Pons (tissue), 1 donor: ENCODE measurements around the gene FANK1.
"Not testable (repeated sequence)": the region's sequence is repeated elsewhere in the genome, so short reads cannot be mapped to it uniquely, and the experiment has no call there.

Experiments used
- DNase-seq: peaks from one replicate; pipeline ENCODE4 v3.0.0-alpha.2; 2016; ENCODE audit warnings: low spot score

The FANK1 gene

DNA sequence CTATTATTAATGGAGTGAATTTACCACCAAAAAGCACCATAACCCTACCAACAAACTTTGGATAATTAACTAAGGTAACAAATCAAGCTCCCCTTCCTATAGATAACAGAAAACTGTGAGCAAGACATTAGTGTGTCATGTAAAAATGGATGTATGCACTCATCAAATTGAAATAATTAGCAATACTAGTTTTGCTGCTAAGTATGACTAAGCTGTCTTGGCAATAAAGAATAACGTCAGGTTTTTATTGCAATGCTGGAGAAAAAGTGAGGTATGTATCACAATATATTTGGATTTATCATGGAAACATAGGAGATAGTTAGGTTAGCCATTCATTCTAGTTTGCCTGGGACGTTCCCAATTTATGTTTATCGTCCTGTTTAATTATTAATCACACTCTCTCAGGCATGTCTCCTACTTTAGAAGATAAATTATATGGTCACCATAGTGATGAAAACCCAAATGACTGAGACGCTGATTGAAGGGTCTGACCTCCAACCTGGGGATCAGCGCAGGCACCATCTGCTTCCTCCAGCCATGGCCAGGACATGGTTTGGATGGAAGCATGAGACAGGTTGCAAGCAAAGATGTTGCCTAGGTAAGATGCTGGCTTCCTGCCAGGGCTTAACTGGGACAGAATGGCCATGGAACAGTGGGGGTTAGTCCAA is 125.6 kb downstream of the FANK1 start:
- no peak for DNase-seq

- DNase-seq = no peak
Measured at GRCh38 chr10:126022841-126023240, 126.5 kb downstream of the FANK1 start.

DNA sequence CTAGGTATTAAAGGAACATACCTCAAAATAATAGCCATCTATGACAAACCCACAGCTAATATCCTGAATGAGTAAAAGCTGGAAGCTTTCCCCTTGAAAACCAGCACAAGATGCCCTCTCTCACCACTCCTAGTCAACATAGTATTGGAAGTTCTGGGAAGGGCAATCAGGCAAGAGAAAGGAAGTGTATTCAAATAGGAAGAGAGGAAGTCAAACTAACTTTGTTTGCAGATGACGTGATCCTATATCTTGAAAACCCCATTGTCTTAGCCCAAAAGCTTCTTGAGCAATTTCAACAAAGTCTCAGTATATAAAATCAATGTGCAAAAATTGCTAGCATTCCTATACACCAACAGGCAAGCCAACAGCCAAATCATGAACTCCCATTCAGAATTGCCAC is 131.3 kb downstream of the FANK1 start:
- no peak for DNase-seq

- no peak for DNase-seq
Measured at GRCh38 chr10:126029999-126030398, 133.6 kb downstream of the FANK1 start.

DNA sequence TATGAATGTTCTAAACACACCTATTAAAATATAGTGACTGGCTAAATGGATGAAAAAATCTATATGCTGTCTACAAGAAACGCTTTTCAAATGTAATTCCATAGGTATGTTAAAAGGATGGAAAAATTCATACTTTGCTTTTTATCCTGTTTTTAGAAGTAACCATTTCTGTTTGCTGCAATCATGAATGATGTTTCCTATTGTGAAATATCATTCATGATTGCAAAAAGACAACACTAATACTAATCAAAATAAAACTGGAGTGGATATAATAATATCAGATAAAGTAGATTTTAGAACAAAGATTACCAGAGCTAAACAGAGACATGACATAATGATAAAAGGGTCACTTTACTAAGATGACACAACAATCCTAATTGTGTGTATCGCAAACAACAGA is 138.2 kb downstream of the FANK1 start:
- DNase-seq = no peak

- DNase-seq = no peak
Measured at GRCh38 chr10:126036515-126036914, 140.2 kb downstream of the FANK1 start.

GRCh38 chr10:126037946-126038345 is 141.6 kb downstream of the FANK1 start:
- no peak for DNase-seq

- DNase-seq = no peak
Measured at GRCh38 chr10:126041117-126041516, 144.8 kb downstream of the FANK1 start.

DNA sequence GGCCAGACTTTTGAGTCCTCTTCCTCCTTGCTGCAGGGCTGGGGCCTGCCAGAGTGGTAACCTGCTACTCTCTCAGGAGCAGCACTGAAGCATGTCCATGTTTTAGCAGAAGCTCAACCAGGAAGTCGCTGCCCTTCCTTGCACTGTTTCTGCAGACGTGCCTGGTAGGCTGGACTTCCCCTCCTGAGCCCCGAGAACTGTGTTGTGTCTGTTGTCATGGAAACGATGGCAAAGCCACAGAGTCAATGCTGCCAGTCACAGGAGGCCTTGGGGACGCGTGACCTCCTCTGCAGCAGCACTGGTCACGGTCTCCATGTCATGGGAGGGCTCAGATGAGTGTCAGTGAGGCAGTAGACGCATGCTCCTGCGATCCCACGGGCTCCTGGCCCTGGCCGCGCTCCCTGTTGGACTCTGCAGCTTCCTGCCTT is 145.5 kb downstream of the FANK1 start:
- DNase-seq = peak; percentile 90

GRCh38 chr10:126042354-126042753 is 146.0 kb downstream of the FANK1 start:
- DNase-seq = no peak

DNA sequence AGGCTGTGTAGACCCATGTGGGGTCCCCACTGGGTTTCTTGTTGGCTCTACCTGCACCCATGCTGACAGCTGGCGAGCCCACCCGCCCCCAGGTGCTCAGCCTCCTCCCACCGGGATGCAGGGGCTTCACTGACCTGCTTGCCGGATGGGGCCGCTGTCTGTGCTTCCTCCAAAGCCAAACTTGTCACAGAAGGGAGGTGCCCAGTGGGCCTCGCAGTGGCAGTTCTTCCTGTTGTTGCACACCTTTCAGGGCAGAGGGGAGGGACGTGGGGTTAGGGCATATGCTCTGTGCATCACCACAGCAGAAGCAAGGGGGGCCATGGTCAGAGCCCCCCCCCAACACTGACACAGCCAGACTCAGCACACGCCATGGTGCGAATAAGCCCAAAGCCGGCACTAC is 146.5 kb downstream of the FANK1 start:
- no peak for DNase-seq

GRCh38 chr10:126043389-126043788 is 147.0 kb downstream of the FANK1 start:
- DNase-seq = no peak

DNA sequence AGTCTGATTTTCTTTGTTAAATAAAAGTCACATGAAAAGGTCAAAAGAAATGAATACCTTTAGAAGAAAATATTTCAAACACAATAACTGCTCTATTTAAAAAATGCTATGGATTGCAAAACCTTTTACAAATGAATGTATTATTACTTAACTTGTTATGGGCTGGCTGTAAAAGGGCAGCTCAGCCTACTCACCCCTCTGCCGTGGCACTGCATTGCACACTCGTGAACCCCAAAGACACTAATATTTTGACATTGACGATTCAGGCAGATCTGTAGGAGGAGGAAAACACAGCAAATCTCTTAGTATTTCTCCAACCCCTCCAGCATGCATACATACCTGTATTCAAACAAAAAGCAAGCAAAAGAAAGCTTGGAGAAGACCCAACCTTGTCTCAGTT is 149.5 kb downstream of the FANK1 start:
- no peak for DNase-seq

GRCh38 chr10:126046831-126047230 is 150.5 kb downstream of the FANK1 start:
- no peak for DNase-seq

GRCh38 chr10:126047749-126048148 is 151.4 kb downstream of the FANK1 start:
- DNase-seq = not testable (repeated sequence)

DNA sequence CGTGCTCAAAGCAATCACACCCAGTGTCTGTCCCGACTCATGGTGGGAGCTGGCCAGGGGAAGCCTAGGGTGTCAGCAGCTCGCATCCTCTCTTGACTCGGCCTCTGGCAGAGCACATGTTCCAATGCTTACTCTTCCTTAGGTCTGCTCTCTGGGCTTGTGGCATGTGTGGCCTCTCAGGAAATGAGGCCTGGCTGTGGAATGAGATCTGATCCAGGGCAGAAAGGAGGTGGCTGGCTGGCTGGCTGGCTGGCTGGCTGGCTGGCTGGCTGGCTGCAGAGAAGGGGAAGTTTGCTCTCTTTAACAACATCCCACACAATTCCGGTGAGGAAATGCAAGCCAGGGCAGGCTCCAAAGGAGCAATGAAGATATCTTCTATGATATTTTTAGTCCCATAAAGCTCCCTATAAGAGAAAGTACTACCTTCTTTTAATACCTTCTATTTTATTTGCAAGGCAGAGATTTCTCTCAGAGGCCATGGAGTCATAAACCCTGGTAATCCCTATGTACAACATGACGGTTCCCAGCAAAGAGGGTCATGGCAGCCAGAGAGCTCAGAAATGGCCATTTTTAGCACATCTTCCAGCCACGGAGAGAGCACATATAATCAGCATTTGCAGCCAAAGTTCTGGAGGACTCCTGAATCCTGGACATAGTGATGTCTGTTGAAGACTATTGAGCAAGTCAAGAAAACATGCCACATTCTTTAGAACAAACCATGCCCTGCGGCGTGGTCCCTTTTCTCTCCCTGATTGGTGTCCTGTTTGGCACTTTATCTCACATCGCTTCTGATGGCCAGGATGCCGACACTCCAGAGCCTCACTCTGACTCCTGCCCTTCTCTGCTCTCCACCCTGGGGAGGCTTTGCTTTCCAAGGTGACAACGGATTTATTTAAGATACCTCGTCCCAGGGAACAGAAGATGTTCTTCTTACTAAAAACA is 153.7 kb downstream of the FANK1 start:
- peak; percentile 38 for DNase-seq

- no peak for DNase-seq
Measured at GRCh38 chr10:126052171-126052570, 155.8 kb downstream of the FANK1 start.

DNA sequence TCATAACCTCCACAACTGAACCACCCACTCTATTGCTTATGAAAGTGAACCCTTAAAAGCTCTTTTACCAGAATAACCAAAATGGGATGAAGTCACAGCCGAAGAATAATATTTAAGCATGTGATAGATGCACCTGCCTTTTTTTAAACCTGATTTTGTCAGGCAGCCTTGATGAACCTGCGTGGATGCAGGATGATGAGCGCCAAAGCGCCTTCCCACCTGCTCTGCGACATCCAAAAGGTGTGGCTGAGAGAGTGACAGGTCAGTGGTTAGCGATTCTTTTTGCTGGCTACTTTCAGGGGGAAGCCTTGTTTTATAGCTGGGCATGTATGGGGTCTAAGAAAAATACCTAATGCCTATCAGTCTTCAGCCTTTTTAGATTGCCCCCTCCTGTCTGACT is 157.8 kb downstream of the FANK1 start:
- DNase-seq = no peak

- no peak for DNase-seq
Measured at GRCh38 chr10:126057494-126057893, 161.1 kb downstream of the FANK1 start.

DNA sequence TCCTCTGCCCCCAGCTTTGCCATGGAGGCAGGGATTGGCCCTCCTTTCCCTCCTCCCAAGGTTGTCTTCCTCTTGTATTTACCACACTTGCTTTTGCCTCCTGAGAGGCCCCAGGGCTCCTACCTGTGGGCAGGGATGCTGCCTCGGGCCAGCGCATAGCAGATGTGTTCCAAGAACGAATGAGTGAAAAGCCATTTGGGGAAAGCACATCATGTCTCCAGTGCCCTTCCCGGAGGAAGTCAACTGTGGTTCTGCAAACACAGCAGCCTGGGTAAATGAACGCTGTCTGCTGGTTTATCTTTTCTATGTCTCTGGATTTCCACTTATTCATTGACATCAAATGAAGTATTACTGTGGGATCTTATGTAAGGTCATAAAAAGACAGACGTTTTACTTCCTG is 161.7 kb downstream of the FANK1 start:
- DNase-seq = no peak

DNA sequence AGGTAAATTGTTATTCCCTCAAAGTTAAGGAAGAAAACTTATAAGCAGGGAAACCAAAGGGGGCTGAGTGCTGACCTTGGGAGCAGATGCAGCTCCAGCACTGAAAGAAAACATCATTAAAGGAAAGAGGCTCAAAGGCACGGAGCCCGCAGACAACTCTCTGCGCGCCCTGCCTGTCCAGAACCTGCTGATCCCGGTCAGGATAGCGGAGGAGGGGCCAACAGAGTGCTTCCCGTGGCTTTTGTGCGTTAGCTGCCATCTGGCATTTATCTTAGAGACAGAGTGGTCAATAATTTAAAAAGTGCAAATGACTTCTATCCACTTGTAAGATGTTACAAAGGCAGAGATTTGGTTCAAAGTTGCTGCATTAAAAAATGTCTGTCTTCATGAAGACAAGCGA is 162.1 kb downstream of the FANK1 start:
- no peak for DNase-seq
